A172 (cell line): ENCODE measurements around the gene HNRNPF. TPM values are rescaled to one million over a fixed set of nuclear protein-coding genes. Genes with fewer than 3 reads are reported as not detected.

Experiments used
- DNase-seq: peaks from one replicate; pipeline ENCODE4 v3.0.0-alpha.2; 2015; ENCODE audit warnings: low spot score
- total RNA-seq: library from RNA; depleted of rRNA; stranded (reverse); fragments of >200 nt; shearing (Covaris generic); gene quantifications from 2 replicates; pipeline ENCODE4 v1.2.3, GENCODE V29; 2014

The HNRNPF gene
- total RNA-seq, 1 experiment from 2014 or later: 348 TPM

DNA sequence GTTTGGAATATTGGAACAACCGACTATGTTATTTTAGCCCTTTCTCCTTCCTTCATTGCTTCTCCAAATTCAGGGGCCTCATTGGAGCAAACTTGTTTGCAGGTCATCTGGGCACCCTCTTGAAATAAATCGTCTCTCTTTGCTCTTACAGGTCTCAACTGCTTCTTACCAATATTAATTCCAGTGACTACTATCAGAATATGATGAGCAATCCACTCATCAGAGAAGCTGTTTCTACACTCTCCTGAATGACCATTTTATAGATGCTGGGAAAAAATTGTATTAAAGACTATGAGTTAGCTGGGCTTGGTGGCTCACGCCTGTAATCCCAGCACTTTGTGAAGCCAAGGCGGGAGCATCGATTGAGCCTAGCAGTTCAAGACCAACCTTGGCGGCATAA is 12.5 kb upstream of the HNRNPF start:
- DNase-seq: no peak

GRCh38 chr10:43421201-43421507 is 12.2 kb upstream of the HNRNPF start:
- DNase-seq: no peak

- peak; percentile 54 for DNase-seq
Measured at GRCh38 chr10:43420369-43421200, 11.6 kb upstream of the HNRNPF start.

DNA sequence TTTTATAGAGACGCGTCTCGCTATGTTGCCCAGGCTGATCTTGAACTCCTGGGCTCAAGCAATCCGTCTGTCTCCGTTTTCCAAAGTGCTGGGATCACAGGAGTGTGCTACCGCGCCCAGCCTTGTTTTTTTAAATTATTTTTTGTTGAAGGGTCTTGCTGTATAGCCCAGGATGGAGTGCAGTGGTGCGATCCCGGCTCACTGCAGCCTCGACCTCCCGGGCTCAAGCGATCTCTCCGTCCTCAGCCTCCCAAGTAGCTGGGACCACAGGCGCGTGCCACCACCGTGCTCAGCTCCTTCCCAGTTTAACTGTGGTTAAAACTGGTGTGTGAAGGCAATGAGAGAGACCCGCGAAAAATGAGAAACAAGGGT is 11.0 kb upstream of the HNRNPF start:
- no peak for DNase-seq

- DNase-seq: no peak
Measured at GRCh38 chr10:43417950-43418768, 9.2 kb upstream of the HNRNPF start.

DNA sequence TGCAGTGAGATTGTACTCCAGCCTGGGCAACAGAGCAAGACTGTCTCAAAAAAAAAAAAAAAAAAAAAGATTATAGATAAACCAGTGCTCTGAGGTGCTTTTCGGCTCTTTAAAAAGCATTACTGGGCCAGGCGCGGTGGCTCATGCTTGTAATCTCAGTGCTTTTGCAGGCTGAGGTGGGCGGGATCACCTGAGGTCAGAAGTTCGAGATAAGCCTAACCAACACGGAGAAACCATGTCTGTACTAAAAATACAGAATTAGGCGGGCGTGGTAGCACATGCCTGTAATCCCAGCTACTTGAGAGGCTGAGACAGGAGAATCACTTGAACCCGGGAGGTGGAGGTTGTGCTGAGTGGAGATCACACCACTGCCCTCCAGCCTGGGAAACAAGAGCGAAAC is 6.6 kb upstream of the HNRNPF start:
- no peak for DNase-seq

- no peak for DNase-seq
Measured at GRCh38 chr10:43411536-43411935, 2.5 kb upstream of the HNRNPF start.

GRCh38 chr10:43410345-43410744 is 1.4 kb upstream of the HNRNPF start:
- DNase-seq: no peak

GRCh38 chr10:43409385-43410109 is 561 bp upstream of the HNRNPF start:
- no peak for DNase-seq

GRCh38 chr10:43408331-43408709 is 666 bp downstream of the HNRNPF start:
- DNase-seq: no peak

DNA sequence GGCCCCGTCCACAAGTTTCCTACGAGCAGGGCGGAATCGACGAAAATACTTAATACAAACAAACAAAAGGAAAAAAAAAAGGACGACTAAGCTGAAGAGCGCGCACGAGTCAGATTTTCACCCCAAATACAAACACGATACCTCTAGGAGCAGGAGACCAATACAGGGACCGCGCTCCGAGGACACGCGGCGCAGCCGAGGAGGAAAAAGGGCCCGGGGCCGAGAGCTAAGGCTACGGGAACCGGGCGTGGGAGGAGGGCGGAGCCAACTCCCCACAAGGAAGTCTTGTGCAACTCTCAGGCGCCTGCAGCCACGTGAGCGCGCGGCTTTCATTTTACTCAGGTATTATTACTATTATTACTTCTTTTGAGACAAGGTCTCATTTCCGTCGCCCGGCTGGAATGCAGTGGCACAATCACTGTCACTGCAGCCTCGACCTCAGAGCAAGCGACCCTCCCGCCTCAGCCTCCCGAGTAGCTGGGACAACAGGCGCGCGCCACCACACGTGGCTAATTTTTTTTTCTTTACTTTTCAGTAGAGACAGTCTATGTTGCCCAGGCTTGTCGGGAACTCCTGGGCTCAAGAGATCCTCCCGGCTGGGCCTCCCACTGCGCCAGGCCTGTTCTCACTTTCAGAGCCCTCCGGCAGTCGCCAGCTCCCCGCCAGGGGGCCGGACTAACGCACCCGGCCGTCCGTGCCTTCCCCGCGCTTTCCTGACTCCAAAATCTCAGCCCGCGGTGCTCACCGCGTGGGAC is 1.2 kb downstream of the HNRNPF start:
- DNase-seq: peak; percentile 81

GRCh38 chr10:43407148-43407575 is 1.8 kb downstream of the HNRNPF start:
- no peak for DNase-seq

DNA sequence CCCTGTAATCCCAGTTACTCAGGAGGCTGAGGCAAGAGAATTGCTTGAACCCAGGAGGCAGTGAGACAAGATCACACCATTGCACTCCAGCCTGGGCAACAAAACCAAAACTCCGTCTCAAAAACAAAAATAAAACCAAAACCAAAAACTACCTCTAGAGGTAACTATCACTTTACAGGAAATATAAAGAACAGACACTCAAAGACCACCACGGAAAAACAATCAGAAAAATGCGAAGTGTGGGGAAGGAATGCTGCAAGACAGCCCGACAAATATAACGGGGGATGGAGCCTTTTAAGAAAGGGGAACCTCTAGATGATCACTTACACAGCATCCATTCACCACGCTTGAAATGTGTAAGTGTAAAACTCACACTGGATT is 4.3 kb downstream of the HNRNPF start:
- no peak for DNase-seq

- peak; percentile 39 for DNase-seq
Measured at GRCh38 chr10:43403911-43404703, 4.9 kb downstream of the HNRNPF start.

DNA sequence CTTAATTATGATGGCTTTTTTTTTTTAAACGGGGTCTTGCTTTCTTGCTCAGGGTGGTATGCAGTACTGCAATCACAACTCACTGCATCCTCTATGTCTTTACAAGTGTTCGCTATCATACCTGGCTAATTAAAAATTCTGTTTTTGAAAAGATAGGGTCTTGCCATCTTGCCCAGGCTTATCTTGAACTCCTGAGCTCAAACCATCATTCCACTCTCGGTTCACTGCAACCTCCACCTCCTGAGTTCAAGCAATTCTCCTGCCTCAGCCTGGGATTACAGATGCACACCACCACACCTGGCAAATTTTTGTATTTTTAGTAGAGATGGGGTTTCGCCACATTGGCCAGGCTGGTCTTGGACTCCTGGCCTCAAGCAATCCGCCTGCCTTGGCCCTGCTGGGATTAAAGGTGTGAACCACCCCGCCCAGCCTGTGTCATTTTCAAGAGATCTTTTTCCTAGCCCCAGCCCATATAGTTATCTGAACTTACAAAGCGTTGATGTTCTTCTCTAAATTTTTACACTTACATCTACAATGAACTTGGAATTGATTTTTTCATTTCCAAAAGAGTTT is 6.0 kb downstream of the HNRNPF start:
- no peak for DNase-seq

DNA sequence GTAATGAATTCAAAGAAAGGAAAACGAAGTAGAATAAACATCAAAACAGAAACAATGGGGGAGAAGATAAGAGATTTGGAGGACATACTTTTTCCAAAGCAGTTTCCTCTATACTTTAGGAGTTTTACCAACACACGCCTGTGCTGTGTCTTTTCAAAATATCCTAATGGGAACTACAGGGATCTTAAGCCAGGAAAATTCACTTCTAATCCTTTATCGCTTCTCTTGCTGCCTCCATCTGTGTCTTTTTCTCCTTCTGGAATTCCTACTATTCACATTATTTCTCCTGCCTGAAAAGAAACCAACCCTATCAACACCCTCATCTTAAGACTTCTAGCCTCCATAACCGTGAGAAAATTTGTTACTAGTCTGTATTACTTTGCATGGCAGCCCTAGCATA is 6.8 kb downstream of the HNRNPF start:
- no peak for DNase-seq

DNA sequence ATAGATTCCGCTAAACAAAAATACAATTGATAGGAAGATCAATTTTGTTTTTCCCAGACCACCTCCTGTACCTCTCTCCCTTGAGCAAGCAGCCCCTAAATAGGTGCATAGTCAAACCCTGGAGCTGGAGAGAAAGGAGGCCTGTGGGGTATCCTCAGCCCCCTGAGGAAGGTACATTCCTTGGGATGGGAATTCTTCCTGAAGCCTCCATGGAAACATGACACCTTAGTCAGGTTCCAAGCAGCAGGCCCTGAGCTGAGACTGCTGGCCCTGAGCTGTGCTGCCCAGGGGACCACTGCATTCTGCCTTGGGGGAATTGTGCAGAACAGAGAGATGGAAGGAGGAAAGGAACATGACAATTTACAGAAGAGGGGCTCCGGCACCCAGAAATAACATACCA is 7.4 kb downstream of the HNRNPF start:
- no peak for DNase-seq

DNA sequence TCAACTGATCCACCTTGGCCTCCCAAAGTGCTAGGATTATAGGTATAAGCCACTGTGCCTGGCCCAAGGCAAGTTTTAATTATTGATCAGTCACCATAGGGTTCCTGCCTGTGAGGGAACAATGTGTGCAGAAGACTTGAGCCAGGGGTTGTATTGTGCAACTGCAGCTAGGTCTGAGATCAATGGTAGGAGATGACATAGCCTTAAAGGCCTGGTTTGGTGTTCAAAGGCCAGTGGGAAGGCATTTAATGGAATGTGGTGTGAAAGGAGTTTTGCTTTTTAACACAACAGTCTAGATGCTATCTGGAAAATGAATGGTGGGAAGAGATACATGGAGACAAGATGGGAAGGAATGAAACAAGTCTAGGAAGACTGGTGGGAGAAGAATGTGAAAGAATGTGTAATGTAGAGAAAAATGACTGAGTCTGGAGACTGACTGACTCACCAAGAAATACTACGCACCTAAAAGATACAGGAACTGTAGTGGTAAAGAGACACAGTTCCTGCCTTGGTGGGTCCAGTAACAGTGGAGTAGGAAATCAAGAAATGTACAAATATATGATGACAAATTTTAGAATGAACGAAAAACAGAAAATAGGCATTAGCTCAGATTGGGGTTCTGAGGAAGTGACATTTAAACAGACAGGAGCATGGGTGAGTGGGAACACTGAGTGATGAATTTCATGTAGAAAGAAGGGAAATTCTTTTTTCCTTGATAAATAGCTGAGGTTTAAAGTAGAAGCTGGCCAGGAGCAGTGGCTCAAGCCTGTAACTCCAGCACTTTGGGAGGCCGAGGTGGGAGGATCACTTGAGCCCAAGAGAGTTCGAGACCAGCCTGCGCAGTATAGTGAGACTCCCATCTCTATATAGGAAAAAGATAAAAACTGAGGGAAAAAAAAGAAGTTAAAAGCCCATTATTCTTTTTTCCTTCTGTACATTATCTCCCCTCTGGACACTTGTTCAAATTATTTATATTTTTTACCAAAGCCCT is 9.4 kb downstream of the HNRNPF start:
- DNase-seq: no peak

GRCh38 chr10:43398939-43399319 is 10.1 kb downstream of the HNRNPF start:
- DNase-seq: no peak
